DLD1 (cell line): Measurements from ENCODE around the gene CDKL2.
"Not testable (repeated sequence)": the region's sequence is repeated elsewhere in the genome, so short reads cannot be mapped to it uniquely, and the experiment has no call there.

Source experiments
- in situ Hi-C: cut with HindIII; loops from 2 replicates; pipeline ENCODE4 v1.10.0; 2017; ENCODE audit warnings: low sequenced_read_pairs

CDKL2 gene

GRCh38 chr4:75630174-75630936, at the start of gene CDKL2:
CDKL2 (minus strand) TSS chr4:75630528; CDS start chr4:75625988, 4,540 bp downstream.
- in situ Hi-C loops = loop anchor here (5.0 kb wide), 1 partner anchor 42 kb away; the partner anchor contains the start of gene G3BP2

GRCh38 chr4:75678965-75679364, 48.6 kb upstream of the CDKL2 start:
- in situ Hi-C loops = no loop called here

GRCh38 chr4:75678473-75678872, 48.1 kb upstream of the CDKL2 start:
- in situ Hi-C loops = no loop called here

- in situ Hi-C loops = no loop called here
These were observed 44.7 kb upstream of the CDKL2 start for GRCh38 chr4:75675004-75675531.

- in situ Hi-C loops = loop anchor here (5.0 kb wide), 1 partner anchor 42 kb away; the partner anchor contains the start of gene CDKL2
These were observed 43.6 kb upstream of the CDKL2 start for GRCh38 chr4:75673959-75674328.

- in situ Hi-C loops = loop anchor here (5.0 kb wide), 1 partner anchor 41 kb away; the partner anchor contains the start of gene CDKL2
These were observed 43.0 kb upstream of the CDKL2 start, which contains the start of gene G3BP2 for GRCh38 chr4:75673027-75673958. G3BP2 (minus strand) TSS chr4:75673411; CDS start chr4:75662025, 11,386 bp downstream.

GRCh38 chr4:75672461-75673026, 42.2 kb upstream of the CDKL2 start:
- in situ Hi-C loops = loop anchor here (5.0 kb wide), 1 partner anchor 40 kb away; the partner anchor contains the start of gene CDKL2

GRCh38 chr4:75671802-75672421, 41.6 kb upstream of the CDKL2 start:
- in situ Hi-C loops = loop anchor here (5.0 kb wide), 1 partner anchor 40 kb away; the partner anchor contains the start of gene CDKL2

- in situ Hi-C loops = no loop called here
These were observed 38.3 kb upstream of the CDKL2 start for GRCh38 chr4:75668596-75668995.

GRCh38 chr4:75667636-75668035, 37.3 kb upstream of the CDKL2 start:
- in situ Hi-C loops = not testable (repeated sequence)

- in situ Hi-C loops = no loop called here
These were observed 36.0 kb upstream of the CDKL2 start for GRCh38 chr4:75666299-75666698.

GRCh38 chr4:75664604-75665003, 34.3 kb upstream of the CDKL2 start:
- in situ Hi-C loops = not testable (repeated sequence)

- in situ Hi-C loops = no loop called here
These were observed 32.3 kb upstream of the CDKL2 start for GRCh38 chr4:75662626-75663025.

- in situ Hi-C loops = no loop called here
These were observed 30.2 kb upstream of the CDKL2 start for GRCh38 chr4:75660491-75660890.

- in situ Hi-C loops = no loop called here
These were observed 29.2 kb upstream of the CDKL2 start for GRCh38 chr4:75659512-75660031.

- in situ Hi-C loops = no loop called here
These were observed 28.5 kb upstream of the CDKL2 start for GRCh38 chr4:75658876-75659275.

- in situ Hi-C loops = no loop called here
These were observed 25.2 kb upstream of the CDKL2 start for GRCh38 chr4:75655562-75655961.

- in situ Hi-C loops = no loop called here
These were observed 24.6 kb upstream of the CDKL2 start for GRCh38 chr4:75654905-75655304.

- in situ Hi-C loops = no loop called here
These were observed 23.6 kb upstream of the CDKL2 start for GRCh38 chr4:75653845-75654503.

GRCh38 chr4:75644095-75644494, 13.8 kb upstream of the CDKL2 start:
- in situ Hi-C loops = no loop called here
